AG04450 (cell line): ENCODE data around the gene UBL4B. TPM values are rescaled to one million over a fixed set of nuclear protein-coding genes. Genes with fewer than 3 reads are reported as not detected.
A peak's percentile ranks its signal among the peaks of the same experiment; 100 is the strongest.
"Not testable (repeated sequence)": the region's sequence is repeated elsewhere in the genome, so short reads cannot be mapped to it uniquely, and the experiment has no call there.

ENCODE experiments used
- CTCF ChIA-PET: fragments of 300-600, 350-600 bp; formaldehyde crosslinking; extraction: SDS; loops from one replicate; lab custom pipeline; 2022; ENCODE audit warnings: antibody characterized with exemption, inconsistent platforms; lab: Charles Lee
- POLR2A ChIA-PET: fragments of 350-600 bp; formaldehyde crosslinking; extraction: SDS; loops from one replicate; lab custom pipeline; 2021; ENCODE audit warnings: antibody characterized with exemption, inconsistent platforms; lab: Yijun Ruan, JAX
- DNase-seq: peaks from one replicate; pipeline ENCODE4 v3.0.0-alpha.2; 2011; ENCODE audit warnings: low read depth, low spot score
- H3K27ac ChIP-seq: one replicate; pipeline ENCODE4 v1.5.1; 2012; ENCODE audit warnings: low read depth, low read length, control low read depth
- H3K27me3 ChIP-seq: one replicate; pipeline ENCODE4 v1.6.0; 2012; ENCODE audit warnings: low read length; ENCODE audit not compliant: control insufficient read depth, insufficient read depth
- H3K4me3 ChIP-seq: 2 replicates; pipeline ENCODE4 v1.5.1; 2011; ENCODE audit warnings: mild to moderate bottlenecking, low read depth, low read length, control low read depth
- H3K9me3 ChIP-seq: 2 replicates; pipeline ENCODE4 v1.5.1; 2012; ENCODE audit warnings: low read length; ENCODE audit not compliant: control insufficient read depth, insufficient read depth
- polyA plus RNA-seq: library from polyadenylated mRNA; depleted of rRNA; stranded (reverse); fragments of >200 nt; gene quantifications from 2 replicates; pipeline ENCODE4 v1.2.3, GENCODE V29; 2011
- TF ChIP-seq, protein P1 (sequence below): IDR thresholded peaks from 2 replicates; pipeline ENCODE4 v1.5.1; 2011; ENCODE audit warnings: low read depth, low read length, control low read depth, inconsistent platforms

UBL4B gene
- polyA plus RNA-seq, 1 experiment: not detected

DNA sequence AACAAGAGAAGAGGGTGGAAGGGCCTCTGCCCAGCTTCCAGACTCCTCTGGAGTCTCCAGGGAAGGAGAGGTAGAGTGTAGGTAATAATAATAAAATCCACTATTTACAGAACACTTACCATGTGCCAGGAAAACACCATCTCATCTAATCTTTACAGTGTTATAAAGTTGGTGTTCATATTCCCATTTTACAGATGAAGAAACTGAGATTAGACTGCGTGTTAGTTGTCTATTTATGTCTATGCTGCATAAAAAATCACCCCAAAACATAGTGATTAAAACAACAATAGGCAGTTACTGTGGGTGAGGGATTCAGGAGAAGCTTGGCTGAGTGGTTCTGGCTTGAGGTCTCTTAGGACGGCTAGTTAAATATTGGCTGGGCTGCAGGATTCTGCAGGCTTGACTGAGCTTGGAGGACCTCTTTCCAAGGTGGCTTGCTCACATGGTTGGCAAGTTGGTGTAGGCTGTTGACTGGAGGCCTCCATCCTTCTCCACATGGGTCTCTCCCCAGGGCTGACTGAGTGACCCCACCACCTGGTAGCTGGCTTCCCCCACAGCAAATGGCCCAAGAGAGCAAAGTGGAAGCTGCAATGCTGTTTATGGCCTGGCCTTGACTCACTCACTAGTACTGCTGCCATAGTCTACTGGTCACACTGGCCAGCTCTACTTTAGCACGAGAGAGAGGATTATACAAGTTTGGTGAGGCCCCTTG lies 35.3 kb upstream of the UBL4B start:
- Histone ChIP-seq H3K27me3 (peaks cover 75% of the 10 kb centered on the region), H3K9me3 (no peaks in the 10 kb centered on the region), H3K27ac (no peak overlapping the region), H3K4me3 (no peak overlapping the region)
- ChIA-PET POLR2A (no interaction called here), CTCF (interaction anchor here (2.0 to 3.6 kb wide), 2 partner anchors 11 to 29 kb away, joined by 6 to 19 read pairs; no protein-coding TSS in a partner anchor)
- no peak for DNase-seq
- TF ChIP-seq, protein P1, sequence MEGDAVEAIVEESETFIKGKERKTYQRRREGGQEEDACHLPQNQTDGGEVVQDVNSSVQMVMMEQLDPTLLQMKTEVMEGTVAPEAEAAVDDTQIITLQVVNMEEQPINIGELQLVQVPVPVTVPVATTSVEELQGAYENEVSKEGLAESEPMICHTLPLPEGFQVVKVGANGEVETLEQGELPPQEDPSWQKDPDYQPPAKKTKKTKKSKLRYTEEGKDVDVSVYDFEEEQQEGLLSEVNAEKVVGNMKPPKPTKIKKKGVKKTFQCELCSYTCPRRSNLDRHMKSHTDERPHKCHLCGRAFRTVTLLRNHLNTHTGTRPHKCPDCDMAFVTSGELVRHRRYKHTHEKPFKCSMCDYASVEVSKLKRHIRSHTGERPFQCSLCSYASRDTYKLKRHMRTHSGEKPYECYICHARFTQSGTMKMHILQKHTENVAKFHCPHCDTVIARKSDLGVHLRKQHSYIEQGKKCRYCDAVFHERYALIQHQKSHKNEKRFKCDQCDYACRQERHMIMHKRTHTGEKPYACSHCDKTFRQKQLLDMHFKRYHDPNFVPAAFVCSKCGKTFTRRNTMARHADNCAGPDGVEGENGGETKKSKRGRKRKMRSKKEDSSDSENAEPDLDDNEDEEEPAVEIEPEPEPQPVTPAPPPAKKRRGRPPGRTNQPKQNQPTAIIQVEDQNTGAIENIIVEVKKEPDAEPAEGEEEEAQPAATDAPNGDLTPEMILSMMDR: no peak

DNA sequence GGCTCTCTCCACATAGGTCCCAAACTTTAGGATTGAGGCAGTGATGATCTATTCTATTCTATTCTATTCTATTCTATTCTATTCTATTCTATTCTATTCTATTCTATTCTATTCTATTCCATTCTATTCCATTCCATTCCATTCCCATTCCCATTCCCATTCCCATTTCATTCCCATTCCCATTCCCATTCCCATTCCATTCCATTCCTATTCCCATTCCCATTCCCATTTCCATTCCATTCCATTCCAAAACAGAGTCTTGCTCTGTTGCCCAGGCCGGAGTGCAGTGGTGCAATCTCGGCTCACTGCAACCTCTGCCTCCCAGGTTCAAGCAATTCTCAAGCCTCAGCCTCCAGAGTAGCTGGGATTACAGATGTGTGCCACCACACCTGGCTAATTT lies 32.2 kb upstream of the UBL4B start:
- CTCF ChIA-PET, POLR2A ChIA-PET, H3K27ac ChIP-seq, H3K9me3 ChIP-seq, DNase-seq, H3K4me3 ChIP-seq: not testable (repeated sequence)
- H3K27me3 ChIP-seq: peaks cover 81% of the 10 kb centered on the region

DNA sequence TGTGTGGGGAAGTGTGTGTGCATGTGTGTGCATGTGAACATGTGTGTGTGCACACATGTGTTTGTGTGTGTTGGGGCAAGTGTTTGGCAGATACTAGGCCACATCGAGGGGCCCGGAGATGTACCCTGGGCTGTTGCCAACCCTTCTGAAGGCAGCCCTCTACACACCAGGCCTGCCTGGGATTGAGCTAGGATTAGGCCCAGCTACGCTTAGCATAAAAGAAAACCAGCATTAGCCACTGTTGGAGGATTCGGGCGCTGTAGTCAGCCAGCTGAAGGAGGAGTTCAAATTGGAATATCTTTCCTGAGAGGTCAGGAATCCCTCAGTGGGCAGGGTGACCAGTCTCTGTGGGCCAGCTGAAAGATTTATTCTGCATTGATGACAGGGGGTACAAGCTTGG lies 31.2 kb upstream of the UBL4B start:
- TF ChIP-seq, protein P1: no peak
- ChIA-PET CTCF (interaction anchor here (0.5 to 1.6 kb wide), 5 partner anchors 20 to 1539 kb away, joined by 3 to 6 read pairs (median 3); no protein-coding TSS in a partner anchor), POLR2A (interaction anchor here (0.6 kb wide), 1 partner anchor 88 kb away, joined by 3 read pairs; no protein-coding TSS in a partner anchor)

GRCh38 chr1:110082477-110082876 lies 29.8 kb upstream of the UBL4B start:
- TF ChIP-seq, protein P1: no peak
- ChIA-PET CTCF (interaction anchor here (0.9 to 1.6 kb wide), 4 partner anchors 22 to 378 kb away, joined by 3 to 6 read pairs (median 4); no protein-coding TSS in a partner anchor), POLR2A (no interaction called here)
- no peak overlapping the region for H3K27ac ChIP-seq
- H3K27me3 ChIP-seq: peaks cover 84% of the 10 kb centered on the region
- no peak for DNase-seq
- peaks cover 4% of the 10 kb centered on the region; the same call in 1 of the 2 replicates for H3K9me3 ChIP-seq
- H3K4me3 ChIP-seq: no peak overlapping the region

More for the DNA sequence above, 31.2 kb upstream of the UBL4B start:
- Histone ChIP-seq H3K9me3 (peaks cover 4% of the 10 kb centered on the region; the same call in 1 of the 2 replicates), H3K27ac (no peak overlapping the region), H3K27me3 (peaks cover 83% of the 10 kb centered on the region), H3K4me3 (no peak overlapping the region)
- DNase-seq: no peak

DNA sequence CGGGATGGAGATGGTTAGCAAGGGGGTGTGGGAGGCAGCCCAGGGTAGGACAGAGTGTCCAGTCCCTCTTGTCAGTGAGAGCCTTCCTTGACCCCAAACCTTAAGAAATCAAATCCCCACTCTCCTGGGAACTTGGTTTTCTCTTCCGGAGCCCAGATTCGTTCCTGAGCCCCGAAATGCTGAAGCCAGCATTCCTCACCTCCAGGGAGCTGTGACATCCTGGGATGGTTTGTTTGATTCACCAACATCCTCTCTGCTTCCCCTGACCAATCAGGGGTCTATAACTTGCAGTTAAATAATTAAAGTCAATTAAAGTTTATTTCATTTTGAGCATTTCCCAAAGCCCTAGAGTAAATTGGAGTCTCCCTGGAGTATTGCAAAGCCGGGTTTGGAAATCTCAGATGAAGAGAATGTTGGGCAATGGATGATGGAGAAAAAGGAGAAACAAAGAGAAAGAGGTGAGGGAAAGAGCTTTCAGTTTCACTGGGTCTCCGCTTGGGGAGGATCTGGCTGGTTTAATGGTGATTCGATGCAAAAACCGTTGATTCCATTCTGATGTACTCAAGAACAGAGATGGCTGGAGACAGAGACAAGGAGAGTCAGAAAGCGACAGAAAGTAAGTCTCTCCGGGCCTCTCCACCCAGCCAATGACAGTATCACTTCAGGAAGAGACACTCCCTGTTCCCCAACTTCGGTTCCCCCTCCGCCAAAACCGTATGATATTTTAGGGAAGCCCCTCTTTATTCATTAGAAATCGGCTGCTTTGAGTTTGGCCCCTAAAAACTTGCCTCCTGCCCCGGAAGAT lies 29.0 kb upstream of the UBL4B start:
- Histone ChIP-seq H3K27me3 (peaks cover 82% of the 10 kb centered on the region), H3K4me3 (no peak overlapping the region), H3K9me3 (peaks cover 4% of the 10 kb centered on the region; the same call in 1 of the 2 replicates), H3K27ac (no peak overlapping the region)
- TF ChIP-seq, protein P1: 0 out of 2 replicates have a peak, but pooled peaks have one; percentile 1
- ChIA-PET POLR2A (no interaction called here), CTCF (interaction anchor here (0.7 kb wide), 1 partner anchor 23 kb away, joined by 3 read pairs; no protein-coding TSS in a partner anchor)
- DNase-seq: no peak
